Mesothelial cell of epicardium (in vitro differentiated cells): ENCODE measurements around the gene PIGA. TPM values are rescaled to one million over a fixed set of nuclear protein-coding genes. Genes with fewer than 3 reads are reported as not detected.

ENCODE experiments used
- DNase-seq, 2 experiments: peaks; one replicate each; pipeline ENCODE4 v3.0.0; 2021; ENCODE audit warnings: low spot score in 2 of 2; ENCODE audit not compliant: unreplicated experiment in 2 of 2
- H3K27ac Mint-ChIP-seq: 2 replicates; pipeline ENCODE4 v1.8.0; 2021; ENCODE audit warnings: mixed read lengths
- H3K27me3 Mint-ChIP-seq: 2 replicates; pipeline ENCODE4 v1.8.0; 2021; ENCODE audit warnings: low read depth, mixed read lengths
- H3K36me3 Mint-ChIP-seq: 2 replicates; pipeline ENCODE4 v1.8.0; 2021; ENCODE audit warnings: mixed read lengths
- H3K4me1 Mint-ChIP-seq: 2 replicates; pipeline ENCODE4 v1.8.0; 2021; ENCODE audit warnings: mixed read lengths
- H3K4me3 Mint-ChIP-seq: 2 replicates; pipeline ENCODE4 v1.8.0; 2021; ENCODE audit warnings: mild to moderate bottlenecking, moderate library complexity, mixed read lengths
- H3K9me3 Mint-ChIP-seq: 2 replicates; pipeline ENCODE4 v1.8.0; 2021; ENCODE audit warnings: mixed read lengths
- total RNA-seq: library from RNA; stranded (reverse); gene quantifications from 3 replicates; pipeline ENCODE4 v1.2.1, GENCODE V29; 2021
- TF ChIP-seq, protein P1 (sequence below): fragments of 200-600 bp; sonication (generic); IDR thresholded peaks from one replicate; pipeline ENCODE4 v1.5.0; 2021; ENCODE audit warnings: antibody characterized with exemption; ENCODE audit not compliant: unreplicated experiment

Gene PIGA
- total RNA-seq, 1 donor from 2014 or later = 16.6 TPM

DNA sequence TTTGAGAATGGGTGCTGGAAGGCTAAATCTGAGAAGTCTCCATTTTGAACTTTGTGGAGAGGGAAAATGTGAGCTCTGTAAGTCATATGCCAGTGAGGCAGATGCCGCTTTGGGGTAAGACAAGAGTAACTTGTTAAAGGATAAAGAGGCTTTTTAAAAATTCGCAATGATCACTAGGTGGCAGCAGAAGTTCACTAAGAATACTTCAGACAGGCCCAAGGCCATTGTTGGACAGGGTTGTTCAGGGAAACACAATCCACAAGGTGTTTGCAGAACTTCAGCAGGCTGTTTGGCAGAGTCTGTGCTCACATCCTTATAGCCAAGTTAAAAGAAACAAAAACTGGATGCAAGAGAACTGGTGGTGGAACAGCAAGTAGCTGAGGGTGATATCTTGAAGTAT lies 13.7 kb upstream of the PIGA start:
- H3K9me3 Mint-ChIP-seq = no peaks in the 10 kb centered on the region
- no peak overlapping the region for H3K27ac Mint-ChIP-seq
- DNase-seq = no peak
- H3K27me3 Mint-ChIP-seq = peaks cover 14% of the 10 kb centered on the region
- H3K36me3 Mint-ChIP-seq = no peaks in the 10 kb centered on the region
- H3K4me1 Mint-ChIP-seq = peaks cover 2% of the 10 kb centered on the region
- TF ChIP-seq, protein P1, sequence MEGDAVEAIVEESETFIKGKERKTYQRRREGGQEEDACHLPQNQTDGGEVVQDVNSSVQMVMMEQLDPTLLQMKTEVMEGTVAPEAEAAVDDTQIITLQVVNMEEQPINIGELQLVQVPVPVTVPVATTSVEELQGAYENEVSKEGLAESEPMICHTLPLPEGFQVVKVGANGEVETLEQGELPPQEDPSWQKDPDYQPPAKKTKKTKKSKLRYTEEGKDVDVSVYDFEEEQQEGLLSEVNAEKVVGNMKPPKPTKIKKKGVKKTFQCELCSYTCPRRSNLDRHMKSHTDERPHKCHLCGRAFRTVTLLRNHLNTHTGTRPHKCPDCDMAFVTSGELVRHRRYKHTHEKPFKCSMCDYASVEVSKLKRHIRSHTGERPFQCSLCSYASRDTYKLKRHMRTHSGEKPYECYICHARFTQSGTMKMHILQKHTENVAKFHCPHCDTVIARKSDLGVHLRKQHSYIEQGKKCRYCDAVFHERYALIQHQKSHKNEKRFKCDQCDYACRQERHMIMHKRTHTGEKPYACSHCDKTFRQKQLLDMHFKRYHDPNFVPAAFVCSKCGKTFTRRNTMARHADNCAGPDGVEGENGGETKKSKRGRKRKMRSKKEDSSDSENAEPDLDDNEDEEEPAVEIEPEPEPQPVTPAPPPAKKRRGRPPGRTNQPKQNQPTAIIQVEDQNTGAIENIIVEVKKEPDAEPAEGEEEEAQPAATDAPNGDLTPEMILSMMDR = peak; percentile 67
- no peak overlapping the region for H3K4me3 Mint-ChIP-seq

DNA sequence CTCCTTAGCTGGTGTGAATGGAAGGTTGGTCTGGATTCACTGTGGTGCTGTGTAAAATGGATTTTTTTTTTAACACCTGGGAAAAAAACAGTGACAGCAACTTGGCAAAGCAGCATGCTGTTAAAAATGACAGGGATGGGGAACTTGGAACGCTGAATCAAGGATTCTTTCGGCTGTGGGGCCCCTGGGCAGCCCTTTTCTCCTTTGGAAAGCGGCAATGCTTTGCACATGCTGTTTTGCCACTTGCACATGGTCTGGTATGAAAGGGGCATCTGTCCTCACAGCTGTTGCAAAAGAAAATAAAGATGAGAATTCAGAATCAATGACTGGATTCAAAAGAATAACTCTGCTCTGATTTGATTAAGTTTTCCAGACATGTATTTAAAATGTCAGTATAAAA lies 10.7 kb upstream of the PIGA start:
- TF ChIP-seq, protein P1 = no peak
- Mint-ChIP-seq H3K27ac (no peak overlapping the region), H3K4me3 (no peak overlapping the region), H3K27me3 (peaks cover 19% of the 10 kb centered on the region), H3K36me3 (no peaks in the 10 kb centered on the region), H3K9me3 (no peaks in the 10 kb centered on the region), H3K4me1 (peaks cover 13% of the 10 kb centered on the region)
- no peak for DNase-seq

DNA sequence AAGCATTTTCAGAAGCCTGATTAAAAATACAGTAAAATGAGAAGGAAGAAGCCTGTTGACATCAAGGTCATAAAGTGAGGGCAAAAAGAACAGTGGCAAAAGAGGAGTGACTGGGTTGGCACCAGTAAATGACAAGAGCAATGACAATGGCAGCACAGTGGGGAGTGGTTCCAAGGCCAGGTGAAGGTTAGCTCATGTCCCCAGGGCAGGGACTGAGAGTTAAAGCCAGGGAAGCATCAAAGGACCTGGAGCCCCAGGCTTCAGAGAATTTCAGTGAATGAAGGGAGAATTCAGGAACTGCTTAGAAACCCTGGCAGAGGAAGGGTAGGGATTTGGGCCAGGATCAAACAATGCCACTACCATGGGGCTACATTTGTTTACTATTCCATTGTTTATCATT lies 8.8 kb upstream of the PIGA start:
- Mint-ChIP-seq H3K4me3 (no peak overlapping the region), H3K9me3 (no peaks in the 10 kb centered on the region), H3K4me1 (peaks cover 12% of the 10 kb centered on the region), H3K27ac (no peak overlapping the region), H3K27me3 (peaks cover 26% of the 10 kb centered on the region), H3K36me3 (no peaks in the 10 kb centered on the region)
- TF ChIP-seq, protein P1 = no peak
- DNase-seq = no peak

DNA sequence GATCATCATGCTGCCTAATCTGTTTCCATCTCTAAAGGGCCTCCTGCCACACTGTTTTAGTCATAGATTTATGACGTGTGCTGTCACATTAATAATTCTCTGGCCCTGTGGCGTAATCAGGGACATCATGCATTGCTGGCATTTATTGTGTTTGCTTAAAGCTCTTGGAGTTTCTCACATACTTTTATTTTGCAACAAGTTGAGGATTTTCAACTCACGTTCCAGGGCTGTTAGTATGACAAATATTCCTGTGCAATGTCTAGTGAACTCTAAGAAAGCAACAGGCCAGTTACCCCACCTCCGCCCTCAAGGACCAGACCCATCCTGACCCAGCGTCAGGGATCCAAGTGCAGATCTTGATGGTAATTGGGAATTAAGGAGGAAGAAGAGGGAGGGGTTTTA lies 7.8 kb upstream of the PIGA start:
- TF ChIP-seq, protein P1 = no peak
- Mint-ChIP-seq H3K9me3 (no peaks in the 10 kb centered on the region), H3K4me1 (peaks cover 12% of the 10 kb centered on the region), H3K4me3 (no peak overlapping the region), H3K27ac (peak overlapping the region; percentile 49), H3K36me3 (no peaks in the 10 kb centered on the region), H3K27me3 (peaks cover 22% of the 10 kb centered on the region)
- no peak for DNase-seq

DNA sequence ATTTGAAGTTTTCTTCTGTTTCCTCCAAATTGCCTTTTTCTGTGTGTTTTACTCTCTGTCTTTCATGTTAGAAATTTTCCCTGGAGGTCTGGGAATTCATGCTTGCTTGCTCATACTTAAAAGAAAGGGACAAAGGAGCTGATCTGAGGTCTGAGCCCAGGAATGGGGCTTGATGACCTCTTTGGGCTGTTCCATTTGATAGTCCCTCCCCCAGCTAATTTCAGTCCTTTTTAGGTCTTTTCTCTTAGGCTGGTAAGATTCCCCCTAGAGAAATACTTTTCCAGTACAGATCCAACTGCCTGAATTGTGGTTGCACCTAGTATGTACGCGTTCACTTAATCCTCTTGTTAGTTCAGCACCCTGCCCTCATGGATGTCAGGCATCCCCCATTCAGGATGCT lies 5.5 kb upstream of the PIGA start:
- no peaks in the 10 kb centered on the region for H3K36me3 Mint-ChIP-seq
- TF ChIP-seq, protein P1 = no peak
- no peak for DNase-seq
- H3K4me1 Mint-ChIP-seq = peaks cover 15% of the 10 kb centered on the region
- no peak overlapping the region for H3K4me3 Mint-ChIP-seq
- H3K27me3 Mint-ChIP-seq = peaks cover 26% of the 10 kb centered on the region
- no peak overlapping the region for H3K27ac Mint-ChIP-seq
- H3K9me3 Mint-ChIP-seq = no peaks in the 10 kb centered on the region

DNA sequence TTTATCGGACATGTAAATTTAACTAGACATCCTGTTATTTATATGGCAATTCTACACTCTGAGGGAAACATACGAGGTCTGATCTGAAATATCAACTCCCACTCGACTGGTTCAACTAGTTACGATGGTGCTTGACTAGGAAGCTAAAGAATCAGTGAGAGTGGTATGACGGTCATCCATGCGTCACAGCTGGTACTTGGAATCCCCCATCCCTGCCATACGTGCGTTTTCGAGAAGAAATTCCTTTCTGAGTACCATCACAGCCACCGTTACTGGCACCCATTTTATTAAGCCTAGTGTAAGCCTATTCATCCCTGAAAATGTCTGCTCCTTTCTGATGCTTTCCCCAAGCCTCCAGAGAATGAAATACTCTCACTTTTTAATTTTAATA lies 695 bp upstream of the PIGA start:
- Mint-ChIP-seq H3K4me3 (peak overlapping the region; percentile 93), H3K27ac (peak overlapping the region; percentile 96), H3K36me3 (no peaks in the 10 kb centered on the region), H3K9me3 (no peaks in the 10 kb centered on the region), H3K27me3 (peaks cover 21% of the 10 kb centered on the region), H3K4me1 (peaks cover 9% of the 10 kb centered on the region)
- no peak for DNase-seq
- TF ChIP-seq, protein P1 = no peak
